GM12878 (cell line): Measurements from ENCODE around the gene ELOVL5. TPM values are rescaled to one million over a fixed set of nuclear protein-coding genes. Genes with fewer than 3 reads are reported as not detected.

Experiments
- ATAC-seq: fragments of 200-7000 bp; cut with Tn5 transposase; 3 replicates; pipeline ENCODE4 v1.9.1; 2020; ENCODE audit warnings: mild to moderate bottlenecking, moderate library complexity
- BruUV-seq: library from RNA; stranded (reverse); fragments of 400-500 nt; replicated peaks from 2 replicates; lab custom pipeline; 2021; lab: Mats Ljungman, UMichigan
- CTCF ChIA-PET: fragments of 300-600 bp; sonication (Branson Sonifier 250); formaldehyde crosslinking; extraction: SDS; loops from one replicate; lab custom pipeline; 2021; ENCODE audit warnings: inconsistent platforms; lab: Yijun Ruan, JAX
- POLR2A ChIA-PET: fragments of 350-600 bp; formaldehyde crosslinking; extraction: SDS; loops from one replicate; lab custom pipeline; 2021; ENCODE audit warnings: inconsistent platforms; lab: Charles Lee
- RAD21 ChIA-PET: fragments of 300-600 bp; sonication (Branson Sonifier 250); formaldehyde crosslinking; loops from one replicate; lab custom pipeline; 2023; ENCODE audit warnings: antibody characterized with exemption; ENCODE audit not compliant: unreplicated experiment; lab: Charles Lee
- SMC1A ChIA-PET: fragments of 300-600 bp; sonication (Branson Sonifier 250); formaldehyde crosslinking; loops from one replicate; lab custom pipeline; 2023; ENCODE audit not compliant: unreplicated experiment, uncharacterized antibody; lab: Charles Lee
- DNase-seq: peaks from one replicate; pipeline ENCODE4 v3.0.0-alpha.2; 2011; ENCODE audit warnings: low read depth, low spot score
- FAIRE-seq: peaks from 3 replicates; lab custom pipeline; 2011; peaks lifted over from hg19 to GRCh38; lab: Jason Lieb, UNC
- H2AFZ ChIP-seq: 2 replicates; pipeline ENCODE4 v1.6.0; 2011; ENCODE audit warnings: low read depth, low read length, control low read depth; ENCODE audit not compliant: control insufficient read depth
- H3K27ac ChIP-seq: 2 replicates; pipeline ENCODE4 v1.5.1; 2011; ENCODE audit warnings: control low read depth; ENCODE audit not compliant: control insufficient read depth, insufficient read depth
- H3K27me3 ChIP-seq, 2 experiments: replicated peaks in 1 of 2; 2 replicates each; pipeline versions ENCODE4 v1.6.0 to v1.6.1; 2011; ENCODE audit warnings: low read length in 1 of 2; ENCODE audit not compliant: control insufficient read depth in 2 of 2, insufficient read depth in 2 of 2
- H3K36me3 ChIP-seq, 2 experiments: 2 replicates each; pipeline ENCODE4 v1.5.1; 2011; ENCODE audit warnings: low read length in 1 of 2; ENCODE audit not compliant: control insufficient read depth in 2 of 2, insufficient read depth in 2 of 2
- H3K4me1 ChIP-seq: 2 replicates; pipeline ENCODE4 v1.6.1; 2011; ENCODE audit warnings: mild to moderate bottlenecking, low read length, moderate library complexity, mixed read lengths; ENCODE audit not compliant: control insufficient read depth, insufficient read depth
- H3K4me2 ChIP-seq: 2 replicates; pipeline ENCODE4 v1.6.0; 2011; ENCODE audit warnings: control low read depth; ENCODE audit not compliant: control insufficient read depth, insufficient read depth
- H3K4me3 ChIP-seq: fragments of 200-600 bp; sonication (generic); 2 replicates; pipeline ENCODE4 v1.5.1; 2016
- H3K79me2 ChIP-seq: 2 replicates; pipeline ENCODE4 v1.6.0; 2011; ENCODE audit warnings: low read length; ENCODE audit not compliant: control insufficient read depth, insufficient read depth
- H3K9ac ChIP-seq: 2 replicates; pipeline ENCODE4 v1.8.0; 2011; ENCODE audit warnings: low read length, control low read depth, mixed read lengths; ENCODE audit not compliant: control insufficient read depth, insufficient read depth
- H3K9me3 ChIP-seq: replicated peaks from 3 replicates; pipeline ENCODE4 v1.5.1; 2011; ENCODE audit warnings: mild to moderate bottlenecking, low read length; ENCODE audit not compliant: control insufficient read depth, insufficient read depth
- H4K20me1 ChIP-seq: 2 replicates; pipeline ENCODE4 v1.6.0; 2011; ENCODE audit not compliant: control insufficient read depth, insufficient read depth
- BHLHE40 ChIP-seq, 2 experiments: fragments of 450-650 bp in 1 of 2; IDR thresholded peaks; 2 replicates each; pipeline ENCODE4 v1.6.1; 2011 to 2017; ENCODE audit warnings: low read depth in 2 of 2, borderline replicate concordance in 1 of 2, improper control_type of control experiment in 1 of 2, low read length in 1 of 2, mild to moderate bottlenecking in 1 of 2
- DPF2 ChIP-seq: fragments of 450-650 bp; IDR thresholded peaks from 2 replicates; pipeline ENCODE4 v1.6.1; 2017; ENCODE audit warnings: mild to moderate bottlenecking
- GABPA ChIP-seq: IDR thresholded peaks from 2 replicates; pipeline ENCODE4 v1.6.1; 2014; ENCODE audit warnings: antibody characterized with exemption, low read depth, mild to moderate bottlenecking, inconsistent platforms
- MTA2 ChIP-seq: fragments of 450-650 bp; IDR thresholded peaks from 2 replicates; pipeline ENCODE4 v1.6.1; 2016; ENCODE audit warnings: low read depth, mild to moderate bottlenecking, moderate library complexity
- NFYA ChIP-seq: IDR thresholded peaks from 2 replicates; pipeline ENCODE4 v1.6.1; 2011; ENCODE audit warnings: low read depth, mild to moderate bottlenecking, low read length, improper control_type of control experiment, borderline replicate concordance
- RUNX3 ChIP-seq: IDR thresholded peaks from 2 replicates; pipeline ENCODE4 v1.6.1; 2012; ENCODE audit warnings: low read length, inconsistent platforms
- SPI1 ChIP-seq: IDR thresholded peaks from 2 replicates; pipeline ENCODE4 v1.6.1; 2011; ENCODE audit warnings: low read depth, mild to moderate bottlenecking, low read length, moderate library complexity, borderline replicate concordance; ENCODE audit not compliant: insufficient read depth
- ZNF384 ChIP-seq: IDR thresholded peaks from 2 replicates; pipeline ENCODE4 v1.6.1; 2012; ENCODE audit warnings: low read depth, mild to moderate bottlenecking, low read length, improper control_type of control experiment, borderline replicate concordance
- WGBS: methylation state at CpG from one replicate; pipeline ENCODE4 v1.1.6; 2016; ENCODE audit warnings: low lambda C conversion rate; ENCODE audit not compliant: insufficient replicate concordance, insufficient coverage; ENCODE audit errors: missing lambda C conversion rate; 5-methylcytosine and 5-hydroxymethylcytosine counted together
- in situ Hi-C: fragments of 300-500 bp; cut with MboI; formaldehyde crosslinking; loops from 9 replicates; pipeline ENCODE4 v1.14.3; 2018; ENCODE audit warnings: mixed read lengths
- intact Hi-C: fragments of 100-400 bp; cut with micrococcal nuclease; formaldehyde crosslinking; loops from one replicate; pipeline ENCODE4 v1.14.2; 2022; ENCODE audit not compliant: unreplicated experiment
- polyA plus RNA-seq, 11 experiments: library from polyadenylated mRNA; depleted of rRNA in 4 of 11; unstranded in 6 of 11; stranded (reverse) in 5 of 11; fragments of >200 nt; fragmentation: Nextera tagmentation in 4 of 11; fragmentation: Illumina TruSeq in 1 of 11; extraction: Ambion mirVana in 4 of 11; extraction: Trizol in 1 of 11; gene quantifications; 1 replicate in 1 of 11; 2 replicates in 10 of 11; pipeline versions ENCODE4 v1.2.1 to v1.2.3, GENCODE V29; 2011 to 2016; ENCODE audit warnings: inconsistent platforms in 2 of 11, missing spikeins in 2 of 11, low read depth in 1 of 11
- total RNA-seq, 4 experiments: library from RNA; depleted of rRNA in 3 of 4; stranded (reverse); fragments of >200 nt in 3 of 4; fragmentation: Illumina TruSeq in 1 of 4; extraction: Trizol in 1 of 4; gene quantifications; 2 replicates each; pipeline versions ENCODE4 v1.2.1 to v1.2.3, GENCODE V29; 2013 to 2021
- TF ChIP-seq, protein P1 (sequence below): fragments of 450-650 bp; IDR thresholded peaks from 2 replicates; pipeline ENCODE4 v1.6.1; 2016; ENCODE audit warnings: mild to moderate bottlenecking
- TF ChIP-seq, protein P2 (sequence below): fragments of 450-650 bp; IDR thresholded peaks from 2 replicates; pipeline ENCODE4 v1.6.1; 2017; ENCODE audit warnings: mild to moderate bottlenecking, moderate library complexity

Gene ELOVL5
- total and polyA plus RNA-seq, 10 of the 15 experiments (the other 5 are each of a cell fraction or from before 2014, with no cell fraction given): 156 to 241 (median 196) TPM

DNA sequence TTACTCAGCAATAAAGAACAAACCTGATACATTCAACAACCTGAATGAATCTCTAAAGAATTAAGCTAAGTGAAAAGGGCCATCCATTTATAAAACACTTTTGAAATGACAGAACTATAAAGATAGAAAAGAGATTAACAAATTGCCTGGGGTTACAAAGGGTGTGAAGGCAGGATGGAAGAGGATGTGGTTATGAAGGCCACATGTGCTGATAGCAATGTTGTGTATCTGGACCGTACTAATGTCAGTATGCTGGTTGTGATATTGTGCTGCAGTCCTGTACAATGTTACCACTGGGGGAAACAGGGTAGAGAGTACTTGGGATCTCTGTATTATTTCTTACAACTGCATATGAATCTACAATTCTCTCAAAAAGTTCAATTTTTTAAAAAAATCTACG is 36.4 kb downstream of the ELOVL5 start:
- no TSS peak for BruUV-seq
- CTCF ChIA-PET: interaction anchor here (0.8 to 2.4 kb wide), 5 partner anchors 9 to 172 kb away, joined by 3 to 10 read pairs (median 3); no protein-coding TSS in a partner anchor
- Histone ChIP-seq H3K27me3 (no peaks in the 10 kb centered on the region), H3K79me2 (peaks cover 76% of the 10 kb centered on the region), H3K4me1 (peaks cover 32% of the 10 kb centered on the region), H3K9ac (no peak overlapping the region), H3K27ac (no peak overlapping the region), H4K20me1 (no peaks in the 10 kb centered on the region), H3K4me3 (no peak overlapping the region), H3K4me2 (no peak overlapping the region), H2AFZ (no peak overlapping the region), H3K36me3 (peaks cover 0 to 2% of the 10 kb centered on the region in 2 experiments; a peak in 3 of 4 replicates), H3K9me3 (no peaks in the 10 kb centered on the region)
- RAD21 ChIA-PET: interaction anchor here (1.3 to 4.9 kb wide), 2 partner anchors 28 to 34 kb away, joined by 9 to 58 read pairs; partner anchors contain the start of gene ELOVL5
- WGBS: 26% methylated on average over 2 of the region's 2 CpGs
- POLR2A ChIA-PET: interaction anchor here (1.0 to 2.2 kb wide), 3 partner anchors 23 to 48 kb away, joined by 3 to 6 read pairs (median 5); no protein-coding TSS in a partner anchor
- intact Hi-C loops (no loop called here), in situ Hi-C loops (no loop called here)
- FAIRE-seq: no peak
- TF ChIP-seq MTA2 (peak; percentile 32; the same call in 1 of the 2 replicates), BHLHE40 (IDR thresholded peaks at IDR 0.05; ENCODE audit: borderline replicate concordance in 1 of 2, low read depth in 2 of 2, low read length in 1 of 2) (peak in 1 of 2 experiments; percentile 22; a peak in 1 of 4 replicates), RUNX3 (peak; percentile 84), ZNF384 (no peak), NFYA (no peak), SPI1 (no peak), GABPA (no peak), DPF2 (0 out of 2 replicates have a peak, but pooled peaks have one; percentile 19)
- TF ChIP-seq, protein P1, sequence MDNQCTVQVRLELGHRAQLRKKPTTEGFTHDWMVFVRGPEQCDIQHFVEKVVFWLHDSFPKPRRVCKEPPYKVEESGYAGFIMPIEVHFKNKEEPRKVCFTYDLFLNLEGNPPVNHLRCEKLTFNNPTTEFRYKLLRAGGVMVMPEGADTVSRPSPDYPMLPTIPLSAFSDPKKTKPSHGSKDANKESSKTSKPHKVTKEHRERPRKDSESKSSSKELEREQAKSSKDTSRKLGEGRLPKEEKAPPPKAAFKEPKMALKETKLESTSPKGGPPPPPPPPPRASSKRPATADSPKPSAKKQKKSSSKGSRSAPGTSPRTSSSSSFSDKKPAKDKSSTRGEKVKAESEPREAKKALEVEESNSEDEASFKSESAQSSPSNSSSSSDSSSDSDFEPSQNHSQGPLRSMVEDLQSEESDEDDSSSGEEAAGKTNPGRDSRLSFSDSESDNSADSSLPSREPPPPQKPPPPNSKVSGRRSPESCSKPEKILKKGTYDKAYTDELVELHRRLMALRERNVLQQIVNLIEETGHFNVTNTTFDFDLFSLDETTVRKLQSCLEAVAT: 0 out of 2 replicates have a peak, but pooled peaks have one; percentile 26
- TF ChIP-seq, protein P2, sequence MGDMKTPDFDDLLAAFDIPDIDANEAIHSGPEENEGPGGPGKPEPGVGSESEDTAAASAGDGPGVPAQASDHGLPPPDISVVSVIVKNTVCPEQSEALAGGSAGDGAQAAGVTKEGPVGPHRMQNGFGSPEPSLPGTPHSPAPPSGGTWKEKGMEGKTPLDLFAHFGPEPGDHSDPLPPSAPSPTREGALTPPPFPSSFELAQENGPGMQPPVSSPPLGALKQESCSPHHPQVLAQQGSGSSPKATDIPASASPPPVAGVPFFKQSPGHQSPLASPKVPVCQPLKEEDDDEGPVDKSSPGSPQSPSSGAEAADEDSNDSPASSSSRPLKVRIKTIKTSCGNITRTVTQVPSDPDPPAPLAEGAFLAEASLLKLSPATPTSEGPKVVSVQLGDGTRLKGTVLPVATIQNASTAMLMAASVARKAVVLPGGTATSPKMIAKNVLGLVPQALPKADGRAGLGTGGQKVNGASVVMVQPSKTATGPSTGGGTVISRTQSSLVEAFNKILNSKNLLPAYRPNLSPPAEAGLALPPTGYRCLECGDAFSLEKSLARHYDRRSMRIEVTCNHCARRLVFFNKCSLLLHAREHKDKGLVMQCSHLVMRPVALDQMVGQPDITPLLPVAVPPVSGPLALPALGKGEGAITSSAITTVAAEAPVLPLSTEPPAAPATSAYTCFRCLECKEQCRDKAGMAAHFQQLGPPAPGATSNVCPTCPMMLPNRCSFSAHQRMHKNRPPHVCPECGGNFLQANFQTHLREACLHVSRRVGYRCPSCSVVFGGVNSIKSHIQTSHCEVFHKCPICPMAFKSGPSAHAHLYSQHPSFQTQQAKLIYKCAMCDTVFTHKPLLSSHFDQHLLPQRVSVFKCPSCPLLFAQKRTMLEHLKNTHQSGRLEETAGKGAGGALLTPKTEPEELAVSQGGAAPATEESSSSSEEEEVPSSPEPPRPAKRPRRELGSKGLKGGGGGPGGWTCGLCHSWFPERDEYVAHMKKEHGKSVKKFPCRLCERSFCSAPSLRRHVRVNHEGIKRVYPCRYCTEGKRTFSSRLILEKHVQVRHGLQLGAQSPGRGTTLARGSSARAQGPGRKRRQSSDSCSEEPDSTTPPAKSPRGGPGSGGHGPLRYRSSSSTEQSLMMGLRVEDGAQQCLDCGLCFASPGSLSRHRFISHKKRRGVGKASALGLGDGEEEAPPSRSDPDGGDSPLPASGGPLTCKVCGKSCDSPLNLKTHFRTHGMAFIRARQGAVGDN: 0 out of 2 replicates have a peak, but pooled peaks have one; percentile 34
- peak; percentile 71 for ATAC-seq
- DNase-seq: no peak
- SMC1A ChIA-PET: interaction anchor here (0.6 to 9.2 kb wide), 11 partner anchors 10 to 140 kb away, joined by 3 to 135 read pairs (median 5); no protein-coding TSS in a partner anchor
